GM12878 (cell line): ENCODE measurements around the gene RPS6KA5. TPM values are rescaled to one million over a fixed set of nuclear protein-coding genes. Genes with fewer than 3 reads are reported as not detected.

Experiments used
- ATAC-seq: fragments of 200-7000 bp; cut with Tn5 transposase; 3 replicates; pipeline ENCODE4 v1.9.1; 2020; ENCODE audit warnings: mild to moderate bottlenecking, moderate library complexity
- BruUV-seq: library from RNA; stranded (reverse); fragments of 400-500 nt; replicated peaks from 2 replicates; lab custom pipeline; 2021; lab: Mats Ljungman, UMichigan
- CTCF ChIA-PET: fragments of 300-600 bp; sonication (Branson Sonifier 250); formaldehyde crosslinking; extraction: SDS; loops from one replicate; lab custom pipeline; 2021; ENCODE audit warnings: inconsistent platforms; lab: Yijun Ruan, JAX
- POLR2A ChIA-PET: fragments of 350-600 bp; formaldehyde crosslinking; extraction: SDS; loops from one replicate; lab custom pipeline; 2021; ENCODE audit warnings: inconsistent platforms; lab: Charles Lee
- RAD21 ChIA-PET: fragments of 300-600 bp; sonication (Branson Sonifier 250); formaldehyde crosslinking; loops from one replicate; lab custom pipeline; 2023; ENCODE audit warnings: antibody characterized with exemption; ENCODE audit not compliant: unreplicated experiment; lab: Charles Lee
- SMC1A ChIA-PET: fragments of 300-600 bp; sonication (Branson Sonifier 250); formaldehyde crosslinking; loops from one replicate; lab custom pipeline; 2023; ENCODE audit not compliant: unreplicated experiment, uncharacterized antibody; lab: Charles Lee
- DNase-seq: peaks from one replicate; pipeline ENCODE4 v3.0.0-alpha.2; 2011; ENCODE audit warnings: low read depth, low spot score
- FAIRE-seq: peaks from 3 replicates; lab custom pipeline; 2011; peaks lifted over from hg19 to GRCh38; lab: Jason Lieb, UNC
- H2AFZ ChIP-seq: 2 replicates; pipeline ENCODE4 v1.6.0; 2011; ENCODE audit warnings: low read depth, low read length, control low read depth; ENCODE audit not compliant: control insufficient read depth
- H3K27ac ChIP-seq: 2 replicates; pipeline ENCODE4 v1.5.1; 2011; ENCODE audit warnings: control low read depth; ENCODE audit not compliant: control insufficient read depth, insufficient read depth
- H3K27me3 ChIP-seq, 2 experiments: replicated peaks in 1 of 2; 2 replicates each; pipeline versions ENCODE4 v1.6.0 to v1.6.1; 2011; ENCODE audit warnings: low read length in 1 of 2; ENCODE audit not compliant: control insufficient read depth in 2 of 2, insufficient read depth in 2 of 2
- H3K36me3 ChIP-seq, 2 experiments: 2 replicates each; pipeline ENCODE4 v1.5.1; 2011; ENCODE audit warnings: low read length in 1 of 2; ENCODE audit not compliant: control insufficient read depth in 2 of 2, insufficient read depth in 2 of 2
- H3K4me1 ChIP-seq: 2 replicates; pipeline ENCODE4 v1.6.1; 2011; ENCODE audit warnings: mild to moderate bottlenecking, low read length, moderate library complexity, mixed read lengths; ENCODE audit not compliant: control insufficient read depth, insufficient read depth
- H3K4me2 ChIP-seq: 2 replicates; pipeline ENCODE4 v1.6.0; 2011; ENCODE audit warnings: control low read depth; ENCODE audit not compliant: control insufficient read depth, insufficient read depth
- H3K4me3 ChIP-seq: fragments of 200-600 bp; sonication (generic); 2 replicates; pipeline ENCODE4 v1.5.1; 2016
- H3K79me2 ChIP-seq: 2 replicates; pipeline ENCODE4 v1.6.0; 2011; ENCODE audit warnings: low read length; ENCODE audit not compliant: control insufficient read depth, insufficient read depth
- H3K9ac ChIP-seq: 2 replicates; pipeline ENCODE4 v1.8.0; 2011; ENCODE audit warnings: low read length, control low read depth, mixed read lengths; ENCODE audit not compliant: control insufficient read depth, insufficient read depth
- H3K9me3 ChIP-seq: replicated peaks from 3 replicates; pipeline ENCODE4 v1.5.1; 2011; ENCODE audit warnings: mild to moderate bottlenecking, low read length; ENCODE audit not compliant: control insufficient read depth, insufficient read depth
- H4K20me1 ChIP-seq: 2 replicates; pipeline ENCODE4 v1.6.0; 2011; ENCODE audit not compliant: control insufficient read depth, insufficient read depth
- BCL11A ChIP-seq: IDR thresholded peaks from 2 replicates; pipeline ENCODE4 v1.6.1; 2011; ENCODE audit warnings: low read depth, low read length
- CREM ChIP-seq: IDR thresholded peaks from 2 replicates; pipeline ENCODE4 v1.6.1; 2014; ENCODE audit warnings: antibody characterized with exemption, low read depth
- EED ChIP-seq: sonication (generic); IDR thresholded peaks from 2 replicates; pipeline ENCODE4 v1.6.1; 2016; ENCODE audit warnings: antibody characterized with exemption, low read depth
- IRF4 ChIP-seq: IDR thresholded peaks from 2 replicates; pipeline ENCODE4 v1.6.1; 2011; ENCODE audit warnings: low read depth, low read length
- JUND ChIP-seq: IDR thresholded peaks from 2 replicates; pipeline ENCODE4 v1.6.1; 2012; ENCODE audit warnings: low read depth, mild to moderate bottlenecking, low read length, improper control_type of control experiment, moderate library complexity
- KLF5 ChIP-seq: fragments of 450-650 bp; IDR thresholded peaks from 2 replicates; pipeline ENCODE4 v1.6.1; 2014; ENCODE audit warnings: mild to moderate bottlenecking; ENCODE audit not compliant: partially characterized antibody
- MYB ChIP-seq: fragments of 150-350 bp; IDR thresholded peaks from 2 replicates; pipeline ENCODE4 v1.6.1; 2014; ENCODE audit warnings: mild to moderate bottlenecking, low read depth, low read length, borderline replicate concordance
- WGBS: methylation state at CpG from one replicate; pipeline ENCODE4 v1.1.6; 2016; ENCODE audit warnings: low lambda C conversion rate; ENCODE audit not compliant: insufficient replicate concordance, insufficient coverage; ENCODE audit errors: missing lambda C conversion rate; 5-methylcytosine and 5-hydroxymethylcytosine counted together
- in situ Hi-C: fragments of 300-500 bp; cut with MboI; formaldehyde crosslinking; loops from 9 replicates; pipeline ENCODE4 v1.14.3; 2018; ENCODE audit warnings: mixed read lengths
- intact Hi-C: fragments of 100-400 bp; cut with micrococcal nuclease; formaldehyde crosslinking; loops from one replicate; pipeline ENCODE4 v1.14.2; 2022; ENCODE audit not compliant: unreplicated experiment
- polyA plus RNA-seq, 11 experiments: library from polyadenylated mRNA; depleted of rRNA in 4 of 11; unstranded in 6 of 11; stranded (reverse) in 5 of 11; fragments of >200 nt; fragmentation: Nextera tagmentation in 4 of 11; fragmentation: Illumina TruSeq in 1 of 11; extraction: Ambion mirVana in 4 of 11; extraction: Trizol in 1 of 11; gene quantifications; 1 replicate in 1 of 11; 2 replicates in 10 of 11; pipeline versions ENCODE4 v1.2.1 to v1.2.3, GENCODE V29; 2011 to 2016; ENCODE audit warnings: inconsistent platforms in 2 of 11, missing spikeins in 2 of 11, low read depth in 1 of 11
- total RNA-seq, 4 experiments: library from RNA; depleted of rRNA in 3 of 4; stranded (reverse); fragments of >200 nt in 3 of 4; fragmentation: Illumina TruSeq in 1 of 4; extraction: Trizol in 1 of 4; gene quantifications; 2 replicates each; pipeline versions ENCODE4 v1.2.1 to v1.2.3, GENCODE V29; 2013 to 2021
- TF ChIP-seq, protein P1 (sequence below): IDR thresholded peaks from 2 replicates; pipeline ENCODE4 v1.6.1; 2012; ENCODE audit warnings: improper control_type of control experiment, low read depth, low read length; ENCODE audit not compliant: insufficient replicate concordance
- TF ChIP-seq, protein P2 (sequence below): IDR thresholded peaks from 2 replicates; pipeline ENCODE4 v1.6.1; 2012; ENCODE audit warnings: low read depth, low read length, improper control_type of control experiment
- TF ChIP-seq, protein P3 (sequence below): fragments of 450-650 bp; IDR thresholded peaks from 2 replicates; pipeline ENCODE4 v1.6.1; 2018; ENCODE audit warnings: mild to moderate bottlenecking, low read depth, moderate library complexity; ENCODE audit not compliant: partially characterized antibody
- TF ChIP-seq, protein P4 (sequence below): fragments of 450-650 bp; IDR thresholded peaks from 2 replicates; pipeline ENCODE4 v1.6.1; 2016; ENCODE audit warnings: mild to moderate bottlenecking, moderate library complexity, borderline replicate concordance

RPS6KA5 gene
- total and polyA plus RNA-seq, 10 of the 15 experiments (the other 5 are each of a cell fraction or from before 2014, with no cell fraction given), result 1.4 to 7.0 (median 3.7) TPM

DNA sequence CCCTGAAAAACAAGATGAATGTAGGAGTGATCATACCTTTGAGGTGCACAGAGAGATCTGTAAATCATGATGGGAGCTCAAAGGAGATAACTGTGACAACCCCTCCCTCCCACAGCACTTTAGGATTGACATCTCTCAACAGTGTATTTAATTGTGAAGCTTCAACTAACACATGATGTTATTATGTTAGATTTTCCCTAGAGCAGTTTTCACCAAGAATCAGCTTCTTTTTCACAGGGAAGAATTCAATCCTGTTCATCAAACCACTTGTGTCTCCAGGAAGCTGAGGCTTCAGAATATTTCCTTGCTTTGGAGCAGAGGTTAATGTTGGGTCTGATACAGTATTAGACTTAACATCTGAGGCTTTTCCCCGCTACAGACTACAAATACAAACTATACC, 11.8 kb downstream of the RPS6KA5 start:
- Histone ChIP-seq H3K27me3 (no peaks in the 10 kb centered on the region), H4K20me1 (no peaks in the 10 kb centered on the region), H2AFZ (no peak overlapping the region), H3K27ac (no peak overlapping the region), H3K9me3 (no peaks in the 10 kb centered on the region), H3K36me3 (no peaks in the 10 kb centered on the region), H3K79me2 (no peaks in the 10 kb centered on the region), H3K4me3 (no peak overlapping the region), H3K4me2 (no peak overlapping the region), H3K9ac (no peak overlapping the region), H3K4me1 (no peaks in the 10 kb centered on the region)
- ChIA-PET RAD21 (interaction anchor here (0.7 to 2.4 kb wide), 4 partner anchors 10 to 146 kb away, joined by 3 to 7 read pairs (median 3); partner anchors contain the start of gene RPS6KA5), POLR2A (interaction anchor here (1.1 kb wide), 1 partner anchor 10 kb away, joined by 3 read pairs; no protein-coding TSS in a partner anchor), SMC1A (interaction anchor here (0.9 to 2.4 kb wide), 8 partner anchors 9 to 125 kb away, joined by 3 to 16 read pairs (median 4); no protein-coding TSS in a partner anchor), CTCF (interaction anchor here (1.4 to 2.2 kb wide), 4 partner anchors 10 to 146 kb away, joined by 5 to 10 read pairs (median 6); no protein-coding TSS in a partner anchor)
- in situ Hi-C loops, result no loop called here
- 92% methylated on average over 1 of the region's 1 CpG for WGBS
- BruUV-seq, result TSS peak; percentile 23
- intact Hi-C loops, result no loop called here
- ATAC-seq (no peak), DNase-seq (no peak), FAIRE-seq (no peak)
- TF ChIP-seq IRF4, result no peak
- TF ChIP-seq MYB, result no peak
- TF ChIP-seq EED, result no peak
- no peak for TF ChIP-seq BCL11A
- TF ChIP-seq, protein P1, sequence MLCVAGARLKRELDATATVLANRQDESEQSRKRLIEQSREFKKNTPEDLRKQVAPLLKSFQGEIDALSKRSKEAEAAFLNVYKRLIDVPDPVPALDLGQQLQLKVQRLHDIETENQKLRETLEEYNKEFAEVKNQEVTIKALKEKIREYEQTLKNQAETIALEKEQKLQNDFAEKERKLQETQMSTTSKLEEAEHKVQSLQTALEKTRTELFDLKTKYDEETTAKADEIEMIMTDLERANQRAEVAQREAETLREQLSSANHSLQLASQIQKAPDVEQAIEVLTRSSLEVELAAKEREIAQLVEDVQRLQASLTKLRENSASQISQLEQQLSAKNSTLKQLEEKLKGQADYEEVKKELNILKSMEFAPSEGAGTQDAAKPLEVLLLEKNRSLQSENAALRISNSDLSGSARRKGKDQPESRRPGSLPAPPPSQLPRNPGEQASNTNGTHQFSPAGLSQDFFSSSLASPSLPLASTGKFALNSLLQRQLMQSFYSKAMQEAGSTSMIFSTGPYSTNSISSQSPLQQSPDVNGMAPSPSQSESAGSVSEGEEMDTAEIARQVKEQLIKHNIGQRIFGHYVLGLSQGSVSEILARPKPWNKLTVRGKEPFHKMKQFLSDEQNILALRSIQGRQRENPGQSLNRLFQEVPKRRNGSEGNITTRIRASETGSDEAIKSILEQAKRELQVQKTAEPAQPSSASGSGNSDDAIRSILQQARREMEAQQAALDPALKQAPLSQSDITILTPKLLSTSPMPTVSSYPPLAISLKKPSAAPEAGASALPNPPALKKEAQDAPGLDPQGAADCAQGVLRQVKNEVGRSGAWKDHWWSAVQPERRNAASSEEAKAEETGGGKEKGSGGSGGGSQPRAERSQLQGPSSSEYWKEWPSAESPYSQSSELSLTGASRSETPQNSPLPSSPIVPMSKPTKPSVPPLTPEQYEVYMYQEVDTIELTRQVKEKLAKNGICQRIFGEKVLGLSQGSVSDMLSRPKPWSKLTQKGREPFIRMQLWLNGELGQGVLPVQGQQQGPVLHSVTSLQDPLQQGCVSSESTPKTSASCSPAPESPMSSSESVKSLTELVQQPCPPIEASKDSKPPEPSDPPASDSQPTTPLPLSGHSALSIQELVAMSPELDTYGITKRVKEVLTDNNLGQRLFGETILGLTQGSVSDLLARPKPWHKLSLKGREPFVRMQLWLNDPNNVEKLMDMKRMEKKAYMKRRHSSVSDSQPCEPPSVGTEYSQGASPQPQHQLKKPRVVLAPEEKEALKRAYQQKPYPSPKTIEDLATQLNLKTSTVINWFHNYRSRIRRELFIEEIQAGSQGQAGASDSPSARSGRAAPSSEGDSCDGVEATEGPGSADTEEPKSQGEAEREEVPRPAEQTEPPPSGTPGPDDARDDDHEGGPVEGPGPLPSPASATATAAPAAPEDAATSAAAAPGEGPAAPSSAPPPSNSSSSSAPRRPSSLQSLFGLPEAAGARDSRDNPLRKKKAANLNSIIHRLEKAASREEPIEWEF, result no peak
- TF ChIP-seq, protein P2, sequence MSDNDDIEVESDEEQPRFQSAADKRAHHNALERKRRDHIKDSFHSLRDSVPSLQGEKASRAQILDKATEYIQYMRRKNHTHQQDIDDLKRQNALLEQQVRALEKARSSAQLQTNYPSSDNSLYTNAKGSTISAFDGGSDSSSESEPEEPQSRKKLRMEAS, result no peak
- TF ChIP-seq, protein P3, sequence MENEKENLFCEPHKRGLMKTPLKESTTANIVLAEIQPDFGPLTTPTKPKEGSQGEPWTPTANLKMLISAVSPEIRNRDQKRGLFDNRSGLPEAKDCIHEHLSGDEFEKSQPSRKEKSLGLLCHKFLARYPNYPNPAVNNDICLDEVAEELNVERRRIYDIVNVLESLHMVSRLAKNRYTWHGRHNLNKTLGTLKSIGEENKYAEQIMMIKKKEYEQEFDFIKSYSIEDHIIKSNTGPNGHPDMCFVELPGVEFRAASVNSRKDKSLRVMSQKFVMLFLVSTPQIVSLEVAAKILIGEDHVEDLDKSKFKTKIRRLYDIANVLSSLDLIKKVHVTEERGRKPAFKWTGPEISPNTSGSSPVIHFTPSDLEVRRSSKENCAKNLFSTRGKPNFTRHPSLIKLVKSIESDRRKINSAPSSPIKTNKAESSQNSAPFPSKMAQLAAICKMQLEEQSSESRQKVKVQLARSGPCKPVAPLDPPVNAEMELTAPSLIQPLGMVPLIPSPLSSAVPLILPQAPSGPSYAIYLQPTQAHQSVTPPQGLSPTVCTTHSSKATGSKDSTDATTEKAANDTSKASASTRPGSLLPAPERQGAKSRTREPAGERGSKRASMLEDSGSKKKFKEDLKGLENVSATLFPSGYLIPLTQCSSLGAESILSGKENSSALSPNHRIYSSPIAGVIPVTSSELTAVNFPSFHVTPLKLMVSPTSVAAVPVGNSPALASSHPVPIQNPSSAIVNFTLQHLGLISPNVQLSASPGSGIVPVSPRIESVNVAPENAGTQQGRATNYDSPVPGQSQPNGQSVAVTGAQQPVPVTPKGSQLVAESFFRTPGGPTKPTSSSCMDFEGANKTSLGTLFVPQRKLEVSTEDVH, result no peak
- no peak for TF ChIP-seq JUND
- no peak for TF ChIP-seq CREM
- no peak for TF ChIP-seq KLF5
- TF ChIP-seq, protein P4, sequence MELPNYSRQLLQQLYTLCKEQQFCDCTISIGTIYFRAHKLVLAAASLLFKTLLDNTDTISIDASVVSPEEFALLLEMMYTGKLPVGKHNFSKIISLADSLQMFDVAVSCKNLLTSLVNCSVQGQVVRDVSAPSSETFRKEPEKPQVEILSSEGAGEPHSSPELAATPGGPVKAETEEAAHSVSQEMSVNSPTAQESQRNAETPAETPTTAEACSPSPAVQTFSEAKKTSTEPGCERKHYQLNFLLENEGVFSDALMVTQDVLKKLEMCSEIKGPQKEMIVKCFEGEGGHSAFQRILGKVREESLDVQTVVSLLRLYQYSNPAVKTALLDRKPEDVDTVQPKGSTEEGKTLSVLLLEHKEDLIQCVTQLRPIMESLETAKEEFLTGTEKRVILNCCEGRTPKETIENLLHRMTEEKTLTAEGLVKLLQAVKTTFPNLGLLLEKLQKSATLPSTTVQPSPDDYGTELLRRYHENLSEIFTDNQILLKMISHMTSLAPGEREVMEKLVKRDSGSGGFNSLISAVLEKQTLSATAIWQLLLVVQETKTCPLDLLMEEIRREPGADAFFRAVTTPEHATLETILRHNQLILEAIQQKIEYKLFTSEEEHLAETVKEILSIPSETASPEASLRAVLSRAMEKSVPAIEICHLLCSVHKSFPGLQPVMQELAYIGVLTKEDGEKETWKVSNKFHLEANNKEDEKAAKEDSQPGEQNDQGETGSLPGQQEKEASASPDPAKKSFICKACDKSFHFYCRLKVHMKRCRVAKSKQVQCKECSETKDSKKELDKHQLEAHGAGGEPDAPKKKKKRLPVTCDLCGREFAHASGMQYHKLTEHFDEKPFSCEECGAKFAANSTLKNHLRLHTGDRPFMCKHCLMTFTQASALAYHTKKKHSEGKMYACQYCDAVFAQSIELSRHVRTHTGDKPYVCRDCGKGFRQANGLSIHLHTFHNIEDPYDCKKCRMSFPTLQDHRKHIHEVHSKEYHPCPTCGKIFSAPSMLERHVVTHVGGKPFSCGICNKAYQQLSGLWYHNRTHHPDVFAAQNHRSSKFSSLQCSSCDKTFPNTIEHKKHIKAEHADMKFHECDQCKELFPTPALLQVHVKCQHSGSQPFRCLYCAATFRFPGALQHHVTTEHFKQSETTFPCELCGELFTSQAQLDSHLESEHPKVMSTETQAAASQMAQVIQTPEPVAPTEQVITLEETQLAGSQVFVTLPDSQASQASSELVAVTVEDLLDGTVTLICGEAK, result no peak
